K562 treated with DMSO at 1 percent for 24 hours (cell line): ENCODE measurements around the gene HOXB4. TPM values are rescaled to one million over a fixed set of nuclear protein-coding genes. Genes with fewer than 3 reads are reported as not detected.

Experiments
- total RNA-seq: library from RNA; unstranded; fragments of 300-600 nt; gene quantifications from 2 replicates; pipeline ENCODE4 v1.2.3, GENCODE V29; 2022; ENCODE audit warnings: low read depth; ENCODE audit not compliant: insufficient read depth

The HOXB4 gene
- total RNA-seq: 19.7 and 22.3 TPM in 2 replicates

DNA sequence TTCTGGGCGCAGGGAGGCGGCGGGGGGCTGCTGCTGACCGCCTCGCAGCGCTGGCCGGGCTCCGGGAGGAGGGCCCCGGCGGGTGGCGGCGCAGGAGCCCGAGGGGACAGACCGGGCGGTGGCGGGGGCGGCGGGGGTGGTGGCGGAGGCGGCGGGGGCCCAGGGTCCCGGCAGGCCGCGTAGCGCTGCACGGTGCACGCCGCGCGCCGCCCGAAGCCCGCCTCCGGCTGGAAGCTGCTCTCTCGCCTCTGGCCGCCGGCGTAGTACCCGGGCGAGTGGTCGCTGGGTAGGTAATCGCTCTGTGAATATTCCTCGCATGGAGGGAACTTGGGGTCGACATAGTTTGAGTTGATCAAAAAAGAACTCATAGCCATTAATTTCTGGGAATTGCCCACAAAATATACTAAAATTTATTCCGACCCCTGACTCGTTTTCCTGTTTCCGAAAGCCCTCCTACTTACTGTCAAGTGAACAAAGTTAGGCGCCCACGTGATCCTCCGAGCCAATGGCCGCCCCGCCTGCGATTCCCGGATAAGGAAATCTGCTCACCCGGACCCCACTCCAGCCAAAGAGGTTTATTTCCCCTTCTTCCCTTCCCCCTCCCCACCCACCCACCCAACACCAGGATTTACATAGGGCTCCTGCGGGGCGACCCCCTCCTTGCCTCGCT lies at the start of gene HOXB4:
TSS of gene HOXB4 (minus strand) at position 405 of the 670 bp plus-strand sequence. CDS start at position 374, 31 bp downstream.

DNA sequence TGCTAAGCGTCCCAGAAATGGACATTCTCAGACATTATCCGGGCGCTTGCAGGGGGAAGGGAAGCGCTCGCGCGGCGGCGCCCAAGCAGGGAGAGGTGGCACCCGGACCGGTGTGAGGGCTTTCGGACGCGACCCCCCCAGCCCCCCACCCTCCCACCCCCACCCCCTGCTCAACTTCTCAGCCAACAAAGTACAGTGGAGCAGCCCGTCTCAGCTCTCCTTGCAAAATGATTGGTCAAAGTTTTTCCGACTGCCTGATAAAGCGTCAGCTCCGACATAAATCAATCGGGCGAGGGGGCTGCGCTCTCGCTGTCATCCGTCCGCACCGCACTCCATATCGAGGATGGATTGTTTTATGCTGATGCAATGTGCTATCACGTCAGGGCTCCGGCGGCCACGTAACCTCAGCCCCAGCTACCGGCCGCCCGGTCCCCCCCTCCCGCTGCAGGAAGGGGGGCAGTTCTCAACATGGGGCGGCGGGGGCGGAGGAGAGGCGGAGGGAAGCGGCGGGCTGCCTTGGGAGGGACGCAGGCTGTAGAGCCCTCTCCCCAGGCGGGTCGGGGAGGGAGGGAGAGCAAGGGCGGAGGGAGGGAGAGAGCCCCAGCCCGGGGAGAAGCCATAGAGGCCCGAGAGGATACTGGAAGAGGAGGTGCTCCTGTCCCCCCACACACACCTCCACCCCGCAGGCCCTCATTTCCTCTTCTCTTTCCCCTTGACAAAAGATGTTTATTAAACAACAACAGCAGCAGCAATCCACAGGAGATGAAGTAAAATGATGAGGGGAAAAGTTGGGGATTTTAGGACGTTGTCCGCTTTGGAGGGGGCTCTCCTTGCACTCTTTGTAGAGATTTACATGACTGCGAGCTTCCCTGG lies 48.3 kb upstream of the HOXB4 start, which contains the start of gene HOXB9:
TSS of gene HOXB9 (minus strand) at position 114 of the 873 bp plus-strand sequence. CDS start at position 25, 89 bp downstream.

DNA sequence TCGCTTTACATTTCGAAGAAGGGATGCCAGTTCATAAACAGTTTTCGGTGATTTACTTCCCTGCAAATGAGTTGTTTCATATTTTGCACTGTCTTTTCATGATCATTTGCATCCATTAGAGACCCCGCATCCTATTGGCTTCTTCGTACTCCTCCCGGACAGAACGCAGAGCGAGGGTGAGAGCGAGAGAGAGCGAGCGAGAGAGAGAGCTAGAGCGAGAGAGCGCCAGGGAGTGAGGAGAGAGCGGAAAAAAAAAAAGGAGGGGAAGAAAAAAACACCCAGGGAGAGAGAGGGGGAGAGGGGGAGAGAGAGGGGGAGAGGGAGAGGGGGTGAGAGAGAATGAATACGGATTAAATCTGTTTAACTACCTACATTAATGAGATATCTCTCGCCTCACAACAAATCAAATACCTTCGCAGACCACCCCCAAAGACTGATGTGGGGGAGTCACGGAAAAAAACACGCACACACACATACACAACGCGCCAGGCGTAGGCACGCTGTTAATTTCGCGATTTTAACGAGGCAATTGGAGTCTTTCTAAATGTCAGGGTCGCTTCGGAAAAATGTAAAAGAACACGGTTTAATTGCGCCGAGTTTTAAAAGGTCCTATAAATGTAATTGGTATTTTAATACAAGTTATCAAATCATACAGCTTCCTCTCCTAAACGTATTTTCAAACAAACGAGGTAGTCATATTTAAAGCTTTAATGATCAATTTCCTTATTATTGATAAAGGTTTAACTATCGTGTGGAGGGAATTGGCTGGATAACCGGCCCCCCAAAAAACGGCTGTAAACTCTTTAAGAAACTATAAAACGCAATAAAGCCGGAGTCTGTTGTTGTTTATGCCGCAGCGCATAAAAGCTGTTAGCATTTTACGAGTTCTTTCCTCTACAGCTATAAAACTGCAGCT lies 37.2 kb upstream of the HOXB4 start, which contains the start of gene HOXB8:
TSS of gene HOXB8 (minus strand) at position 246 of the 916 bp plus-strand sequence. CDS start 588 bp downstream, outside the sequence.

GRCh38 chr17:48610282-48611211 lies 32.4 kb upstream of the HOXB4 start, which contains the start of gene HOXB7:
Gene HOXB7 (minus strand): TSS chr17:48611017. CDS start chr17:48610918, 99 bp downstream.

DNA sequence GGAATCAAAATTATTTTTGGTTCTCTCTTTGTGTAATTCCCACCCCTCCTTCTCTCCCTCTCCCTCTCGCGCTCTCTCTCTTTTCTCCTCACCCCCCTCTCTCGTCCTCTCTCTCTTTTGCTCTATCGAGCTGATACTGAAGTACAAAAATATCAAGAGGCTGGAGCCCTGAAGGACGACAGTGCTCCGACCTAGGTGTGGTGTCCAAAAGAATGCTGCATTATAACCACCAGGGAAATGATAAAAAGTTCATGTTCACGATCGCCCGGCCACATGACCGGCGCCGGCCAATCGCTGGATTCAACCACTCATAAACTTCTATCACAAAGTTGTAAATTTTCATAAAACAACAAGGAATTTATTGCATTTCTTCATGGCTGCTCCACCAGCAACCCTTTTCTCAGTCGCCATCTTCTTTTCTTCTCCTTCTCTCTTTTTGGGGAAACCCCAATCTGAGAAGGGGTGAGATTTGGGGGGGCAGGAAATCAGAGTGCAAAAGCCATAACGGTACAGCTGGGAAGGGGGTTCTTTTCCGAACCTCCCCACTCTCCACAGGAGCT lies 26.7 kb upstream of the HOXB4 start, which contains the start of gene HOXB6:
TSS of gene HOXB6 (minus strand) at position 217 of the 560 bp plus-strand sequence. CDS start 6,836 bp downstream, outside the sequence.

DNA sequence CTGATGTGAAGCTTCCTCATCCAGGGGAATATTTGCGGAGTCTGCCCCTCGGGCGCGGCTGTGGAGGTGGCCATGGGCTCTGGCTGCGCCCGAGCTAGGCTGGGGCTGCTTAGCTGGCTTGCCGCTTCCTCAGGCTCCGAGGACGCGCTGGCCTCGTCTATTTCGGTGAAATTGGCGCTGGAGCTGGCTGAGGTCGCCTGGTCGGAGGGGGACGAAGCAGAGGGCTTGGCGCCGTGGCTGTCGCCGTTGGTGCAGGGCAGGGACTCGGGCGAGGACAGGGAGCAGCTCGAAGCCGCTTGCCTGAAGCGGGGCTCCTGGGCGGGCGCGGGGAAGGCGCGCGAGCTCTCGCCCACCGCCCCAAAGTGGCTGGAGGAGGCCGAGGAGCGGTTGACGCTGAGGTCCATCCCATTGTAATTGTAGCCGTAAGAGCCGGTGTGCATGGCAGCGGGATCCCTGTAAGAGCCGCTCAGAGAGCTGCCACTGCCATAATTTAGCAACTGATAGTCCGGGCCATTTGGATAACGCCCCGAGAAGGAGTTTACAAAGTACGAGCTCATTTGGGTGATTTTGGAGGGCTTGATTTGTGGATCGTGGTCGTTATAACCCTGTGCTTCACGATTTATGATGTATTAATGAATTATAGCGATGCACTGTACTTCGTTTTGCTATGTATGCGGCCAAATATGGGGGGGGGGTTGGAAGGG lies 15.1 kb upstream of the HOXB4 start, which contains the start of gene HOXB5:
TSS of gene HOXB5 (minus strand) at position 654 of the 704 bp plus-strand sequence. CDS start at position 557, 97 bp downstream.

GRCh38 chr17:48589831-48590606 lies 11.9 kb upstream of the HOXB4 start, which contains the start of gene HOXB3:
Gene HOXB3 (minus strand): TSS chr17:48590241. CDS start chr17:48552474, 37,767 bp downstream.

GRCh38 chr17:48545022-48545375 lies 33.2 kb downstream of the HOXB4 start, which contains the start of gene HOXB2:
Gene HOXB2 (minus strand): TSS chr17:48545109. CDS start chr17:48544911, 198 bp downstream.

GRCh38 chr17:48530887-48531272 lies 47.3 kb downstream of the HOXB4 start, which contains the start of gene HOXB1:
Gene HOXB1 (minus strand): TSS chr17:48531011. CDS start chr17:48530904, 107 bp downstream.

Other genes with a start within 250 kb of the HOXB4 start
- not detected in 2 replicates for gene SKAP1, start 148.1 kb downstream of the HOXB4 start, total RNA-seq
- gene HOXB1, start 47.3 kb downstream of the HOXB4 start, total RNA-seq: not detected in 2 replicates
- gene HOXB2, start 33.2 kb downstream of the HOXB4 start, total RNA-seq: 133 and 146 TPM in 2 replicates
- 26.9 and 34.9 TPM in 2 replicates for gene HOXB3, start 11.9 kb upstream of the HOXB4 start, total RNA-seq
- gene HOXB5, start 15.4 kb upstream of the HOXB4 start, total RNA-seq: 4.6 and 5.3 TPM in 2 replicates
- 11.9 and 12.4 TPM in 2 replicates for gene HOXB6, start 26.6 kb upstream of the HOXB4 start, total RNA-seq
- 20.8 and 23.2 TPM in 2 replicates for gene HOXB7, start 32.7 kb upstream of the HOXB4 start, total RNA-seq
- gene HOXB8, start 36.9 kb upstream of the HOXB4 start, total RNA-seq: 30.1 and 31.2 TPM in 2 replicates
- 149 and 161 TPM in 2 replicates for gene HOXB9, start 48.0 kb upstream of the HOXB4 start, total RNA-seq
- gene PRAC1, start 144.2 kb upstream of the HOXB4 start, total RNA-seq: not detected in 2 replicates
- not detected in 2 replicates for gene PRAC2, start 144.8 kb upstream of the HOXB4 start, total RNA-seq
- gene HOXB13, start 150.4 kb upstream of the HOXB4 start, total RNA-seq: 0.12 TPM in 1 of 2 replicates, not detected in the other
- gene TTLL6, start 238.9 kb upstream of the HOXB4 start, total RNA-seq: not detected in 2 replicates